Liver (tissue), 9 donors: ENCODE data around the gene ADAM10. TPM values are rescaled to one million over a fixed set of nuclear protein-coding genes. Genes with fewer than 3 reads are reported as not detected.

Experiments
- DNase-seq: peaks from one replicate; pipeline ENCODE4 v3.0.0-alpha.2; 2017; ENCODE audit warnings: low spot score
- H3K27ac ChIP-seq, 2 donors: one replicate each; pipeline ENCODE4 v1.7.0; 2013; ENCODE audit warnings: inconsistent platforms in 2 of 2, low read length in 2 of 2, control low read depth in 1 of 2, low read depth in 1 of 2, mild to moderate bottlenecking in 1 of 2
- H3K27me3 ChIP-seq, 4 donors: one replicate each; pipeline versions ENCODE4 v1.6.1 to v1.7.0; 2013; ENCODE audit warnings: low read length in 3 of 4, inconsistent platforms in 1 of 4, mild to moderate bottlenecking in 1 of 4, moderate library complexity in 1 of 4; ENCODE audit not compliant: control insufficient read depth in 4 of 4, insufficient read depth in 4 of 4
- H3K36me3 ChIP-seq, 4 donors: one replicate each; pipeline versions ENCODE4 v1.6.1 to v1.7.0; 2013; ENCODE audit warnings: low read length in 3 of 4, mild to moderate bottlenecking in 3 of 4, low read depth in 1 of 4, moderate library complexity in 1 of 4; ENCODE audit not compliant: control insufficient read depth in 4 of 4, insufficient read depth in 3 of 4
- H3K4me1 ChIP-seq, 4 donors: one replicate each; pipeline versions ENCODE4 v1.6.1 to v1.7.0; 2013; ENCODE audit warnings: low read length in 3 of 4, mild to moderate bottlenecking in 3 of 4, moderate library complexity in 1 of 4; ENCODE audit not compliant: control insufficient read depth in 4 of 4, insufficient read depth in 4 of 4
- H3K4me3 ChIP-seq, 3 donors: one replicate each; pipeline versions ENCODE4 v1.6.1 to v1.7.0; 2013; ENCODE audit warnings: low read length in 3 of 3, control low read depth in 1 of 3, low read depth in 1 of 3, mild to moderate bottlenecking in 1 of 3
- H3K9ac ChIP-seq, 2 donors: one replicate each; pipeline ENCODE4 v1.7.0; 2013; ENCODE audit warnings: low read length in 2 of 2, mild to moderate bottlenecking in 2 of 2, moderate library complexity in 2 of 2, control low read depth in 1 of 2, low read depth in 1 of 2
- H3K9me3 ChIP-seq, 4 donors: one replicate each; pipeline versions ENCODE4 v1.6.1 to v1.7.0; 2013; ENCODE audit warnings: low read length in 3 of 4; ENCODE audit not compliant: control insufficient read depth in 4 of 4
- EGR1 ChIP-seq, 2 donors: IDR thresholded peaks; 2 replicates each; pipeline ENCODE4 v1.6.1; 2016 to 2018; ENCODE audit warnings: antibody characterized with exemption in 2 of 2, low read depth in 2 of 2
- FOXA2 ChIP-seq: IDR thresholded peaks from 2 replicates; pipeline ENCODE4 v1.6.1; 2016; ENCODE audit warnings: antibody characterized with exemption
- HNF4A ChIP-seq, 2 donors: conservative IDR thresholded peaks; 2 replicates each; pipeline ENCODE4 v1.6.1; 2016; ENCODE audit warnings: antibody characterized with exemption in 2 of 2, mild to moderate bottlenecking in 2 of 2
- JUND ChIP-seq, 2 donors: IDR thresholded peaks; 2 replicates each; pipeline ENCODE4 v1.6.1; 2016; ENCODE audit warnings: antibody characterized with exemption in 2 of 2
- RAD21 ChIP-seq, 2 donors: IDR thresholded peaks; 2 replicates each; pipeline ENCODE4 v1.6.1; 2016; ENCODE audit warnings: antibody characterized with exemption in 2 of 2, mild to moderate bottlenecking in 2 of 2
- RXRA ChIP-seq, 2 donors: IDR thresholded peaks; 2 replicates each; pipeline ENCODE4 v1.6.1; 2017 to 2018; ENCODE audit warnings: antibody characterized with exemption in 2 of 2, mild to moderate bottlenecking in 1 of 2
- SP1 ChIP-seq: IDR thresholded peaks from 2 replicates; pipeline ENCODE4 v1.6.1; 2018; ENCODE audit warnings: antibody characterized with exemption, mild to moderate bottlenecking
- TAF1 ChIP-seq: conservative IDR thresholded peaks from 2 replicates; pipeline ENCODE4 v1.6.1; 2016; ENCODE audit warnings: antibody characterized with exemption, mild to moderate bottlenecking
- YY1 ChIP-seq: IDR thresholded peaks from 2 replicates; pipeline ENCODE4 v1.6.1; 2016; ENCODE audit warnings: antibody characterized with exemption, mild to moderate bottlenecking
- WGBS: extraction: QIAGEN DNeasy Blood & Tissue Kit; methylation state at CpG from one replicate; pipeline ENCODE4 v1.1.7; 2013; 5-methylcytosine and 5-hydroxymethylcytosine counted together
- polyA plus RNA-seq, 2 donors: library from polyadenylated mRNA; stranded (reverse) in 1 of 2; unstranded in 1 of 2; fragments of 200-250 nt in 1 of 2; fragments of >200 nt in 1 of 2; fragmentation: Nextera tagmentation in 1 of 2; extraction: Ambion mirVana in 1 of 2; gene quantifications; one replicate each; pipeline versions ENCODE4 v1.2.1 to v1.2.3, GENCODE V29; 2013 to 2015
- total RNA-seq, 2 donors: library from RNA; depleted of rRNA; stranded (reverse); fragments of >200 nt; gene quantifications; one replicate each; pipeline ENCODE4 v1.2.3, GENCODE V29; 2014
- TF ChIP-seq, protein P1 (sequence below): IDR thresholded peaks from 2 replicates; pipeline ENCODE4 v1.6.1; 2016; ENCODE audit warnings: antibody characterized with exemption
- TF ChIP-seq, protein P2 (sequence below): fragments of 150-350 bp; IDR thresholded peaks from 2 replicates; pipeline ENCODE4 v1.5.1; 2017; ENCODE audit warnings: improper control_type of control experiment, low read depth, low read length; ENCODE audit not compliant: missing input control
- TF ChIP-seq, protein P3 (sequence below): IDR thresholded peaks from 2 replicates; pipeline ENCODE4 v1.6.1; 2016; ENCODE audit warnings: antibody characterized with exemption, mild to moderate bottlenecking
- TF ChIP-seq, protein P4 (sequence below): IDR thresholded peaks from 2 replicates; pipeline ENCODE4 v1.6.1; 2016; ENCODE audit warnings: antibody characterized with exemption
- TF ChIP-seq, protein P5 (sequence below): IDR thresholded peaks from 2 replicates; pipeline ENCODE4 v1.6.1; 2016; ENCODE audit warnings: antibody characterized with exemption
- donor health status: healthy.
- donor health status: healthy.
- donor health status: healthy.
- donor health status: healthy.
- donor health status: healthy.

The ADAM10 gene
- total and polyA plus RNA-seq, 4 donors, result 12.6 to 55.6 (median 34.6) TPM

DNA sequence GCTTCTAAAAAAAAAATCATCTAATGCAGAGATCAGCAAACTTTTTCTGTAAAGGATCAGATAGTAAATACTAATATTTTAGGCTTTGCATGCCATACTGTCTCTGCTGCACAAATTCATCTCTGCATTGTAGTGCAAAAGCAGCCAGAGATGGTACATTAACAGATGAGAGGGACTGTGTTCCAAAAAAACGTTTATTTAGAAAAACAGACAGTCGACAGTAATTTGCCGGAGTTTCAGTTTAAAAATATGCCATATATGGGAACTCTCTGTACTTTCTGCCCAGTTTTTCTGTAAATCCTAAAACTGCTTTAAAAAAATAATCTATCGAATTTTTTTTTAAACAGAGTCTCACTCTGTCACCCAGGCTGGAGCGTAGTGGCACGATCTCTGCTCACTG, 35.8 kb upstream of the ADAM10 start (continued):
- TF ChIP-seq, protein P1, sequence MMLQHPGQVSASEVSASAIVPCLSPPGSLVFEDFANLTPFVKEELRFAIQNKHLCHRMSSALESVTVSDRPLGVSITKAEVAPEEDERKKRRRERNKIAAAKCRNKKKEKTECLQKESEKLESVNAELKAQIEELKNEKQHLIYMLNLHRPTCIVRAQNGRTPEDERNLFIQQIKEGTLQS, result no peak
- TF ChIP-seq JUND (IDR thresholded peaks at IDR 0.05), result no peak
- TF ChIP-seq EGR1 (IDR thresholded peaks at IDR 0.05; ENCODE audit: low read depth in 2 of 2), result no peak
- no peak for TF ChIP-seq SP1
- TF ChIP-seq, protein P2, sequence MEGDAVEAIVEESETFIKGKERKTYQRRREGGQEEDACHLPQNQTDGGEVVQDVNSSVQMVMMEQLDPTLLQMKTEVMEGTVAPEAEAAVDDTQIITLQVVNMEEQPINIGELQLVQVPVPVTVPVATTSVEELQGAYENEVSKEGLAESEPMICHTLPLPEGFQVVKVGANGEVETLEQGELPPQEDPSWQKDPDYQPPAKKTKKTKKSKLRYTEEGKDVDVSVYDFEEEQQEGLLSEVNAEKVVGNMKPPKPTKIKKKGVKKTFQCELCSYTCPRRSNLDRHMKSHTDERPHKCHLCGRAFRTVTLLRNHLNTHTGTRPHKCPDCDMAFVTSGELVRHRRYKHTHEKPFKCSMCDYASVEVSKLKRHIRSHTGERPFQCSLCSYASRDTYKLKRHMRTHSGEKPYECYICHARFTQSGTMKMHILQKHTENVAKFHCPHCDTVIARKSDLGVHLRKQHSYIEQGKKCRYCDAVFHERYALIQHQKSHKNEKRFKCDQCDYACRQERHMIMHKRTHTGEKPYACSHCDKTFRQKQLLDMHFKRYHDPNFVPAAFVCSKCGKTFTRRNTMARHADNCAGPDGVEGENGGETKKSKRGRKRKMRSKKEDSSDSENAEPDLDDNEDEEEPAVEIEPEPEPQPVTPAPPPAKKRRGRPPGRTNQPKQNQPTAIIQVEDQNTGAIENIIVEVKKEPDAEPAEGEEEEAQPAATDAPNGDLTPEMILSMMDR, result no peak
- TF ChIP-seq RAD21 (IDR thresholded peaks at IDR 0.05), result no peak
- no peak for TF ChIP-seq FOXA2
- no peak for TF ChIP-seq YY1
- TF ChIP-seq HNF4A (conservative IDR thresholded peaks at IDR 0.05), result no peak

DNA sequence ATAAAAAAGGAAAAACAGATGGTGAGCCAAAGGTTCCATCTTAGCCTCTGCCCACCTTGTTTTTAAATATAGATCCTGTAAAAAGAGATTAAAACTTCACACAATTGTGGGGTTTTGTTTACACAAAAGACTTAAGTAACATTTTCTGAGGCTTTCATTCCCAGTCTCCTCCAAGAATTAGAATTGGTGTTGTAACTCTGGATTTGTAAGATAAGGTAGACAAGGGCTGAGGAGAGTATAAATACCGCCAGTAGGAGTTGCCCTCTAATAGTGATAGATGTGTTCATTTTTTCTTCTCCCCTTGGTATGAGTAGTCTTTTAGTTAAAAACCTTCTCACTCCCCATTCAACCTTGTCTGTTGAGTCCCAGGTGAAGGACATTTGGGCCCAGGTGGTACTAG, 30.0 kb upstream of the ADAM10 start:
- peaks cover 0 to 4% (median 0%) of the 10 kb centered on the region in 4 donors for H3K4me1 ChIP-seq
- H3K27ac ChIP-seq, result no peak overlapping the region
- no peak for TF ChIP-seq HNF4A (conservative IDR thresholded peaks at IDR 0.05)
- TF ChIP-seq, protein P2, result no peak
- TF ChIP-seq, protein P3, sequence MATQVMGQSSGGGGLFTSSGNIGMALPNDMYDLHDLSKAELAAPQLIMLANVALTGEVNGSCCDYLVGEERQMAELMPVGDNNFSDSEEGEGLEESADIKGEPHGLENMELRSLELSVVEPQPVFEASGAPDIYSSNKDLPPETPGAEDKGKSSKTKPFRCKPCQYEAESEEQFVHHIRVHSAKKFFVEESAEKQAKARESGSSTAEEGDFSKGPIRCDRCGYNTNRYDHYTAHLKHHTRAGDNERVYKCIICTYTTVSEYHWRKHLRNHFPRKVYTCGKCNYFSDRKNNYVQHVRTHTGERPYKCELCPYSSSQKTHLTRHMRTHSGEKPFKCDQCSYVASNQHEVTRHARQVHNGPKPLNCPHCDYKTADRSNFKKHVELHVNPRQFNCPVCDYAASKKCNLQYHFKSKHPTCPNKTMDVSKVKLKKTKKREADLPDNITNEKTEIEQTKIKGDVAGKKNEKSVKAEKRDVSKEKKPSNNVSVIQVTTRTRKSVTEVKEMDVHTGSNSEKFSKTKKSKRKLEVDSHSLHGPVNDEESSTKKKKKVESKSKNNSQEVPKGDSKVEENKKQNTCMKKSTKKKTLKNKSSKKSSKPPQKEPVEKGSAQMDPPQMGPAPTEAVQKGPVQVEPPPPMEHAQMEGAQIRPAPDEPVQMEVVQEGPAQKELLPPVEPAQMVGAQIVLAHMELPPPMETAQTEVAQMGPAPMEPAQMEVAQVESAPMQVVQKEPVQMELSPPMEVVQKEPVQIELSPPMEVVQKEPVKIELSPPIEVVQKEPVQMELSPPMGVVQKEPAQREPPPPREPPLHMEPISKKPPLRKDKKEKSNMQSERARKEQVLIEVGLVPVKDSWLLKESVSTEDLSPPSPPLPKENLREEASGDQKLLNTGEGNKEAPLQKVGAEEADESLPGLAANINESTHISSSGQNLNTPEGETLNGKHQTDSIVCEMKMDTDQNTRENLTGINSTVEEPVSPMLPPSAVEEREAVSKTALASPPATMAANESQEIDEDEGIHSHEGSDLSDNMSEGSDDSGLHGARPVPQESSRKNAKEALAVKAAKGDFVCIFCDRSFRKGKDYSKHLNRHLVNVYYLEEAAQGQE, result no peak
- TF ChIP-seq, protein P4, sequence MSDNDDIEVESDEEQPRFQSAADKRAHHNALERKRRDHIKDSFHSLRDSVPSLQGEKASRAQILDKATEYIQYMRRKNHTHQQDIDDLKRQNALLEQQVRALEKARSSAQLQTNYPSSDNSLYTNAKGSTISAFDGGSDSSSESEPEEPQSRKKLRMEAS, result no peak
- H3K36me3 ChIP-seq, result no peaks in the 10 kb centered on the region
- H3K9ac ChIP-seq, result no peak overlapping the region
- no peak for DNase-seq
- H3K9me3 ChIP-seq, result no peaks in the 10 kb centered on the region
- 93% methylated on average over 1 of the region's 1 CpG for WGBS
- H3K4me3 ChIP-seq, result no peak overlapping the region
- no peaks in the 10 kb centered on the region for H3K27me3 ChIP-seq

DNA sequence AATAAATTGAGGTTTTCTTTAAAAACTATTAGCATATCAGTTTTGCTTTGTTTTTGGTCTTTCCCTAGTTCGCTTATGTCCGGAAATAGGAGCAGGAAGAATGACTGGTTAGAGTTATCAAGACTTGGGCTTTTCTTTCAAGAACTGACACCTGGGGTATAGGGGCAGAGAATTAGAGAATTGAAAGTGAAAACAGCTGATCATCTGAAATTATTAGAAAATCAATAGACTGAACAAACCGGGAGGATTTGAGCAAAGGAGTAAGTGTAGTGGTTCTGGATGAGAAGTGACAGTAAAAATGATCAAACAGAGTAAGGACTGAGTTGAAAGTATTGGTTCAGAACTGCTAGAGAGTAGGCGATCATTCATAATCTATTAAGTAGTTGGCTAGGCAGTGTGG, 27.6 kb upstream of the ADAM10 start:
- H3K9ac ChIP-seq, result no peak overlapping the region
- DNase-seq, result no peak
- 63% methylated on average over 4 of the region's 4 CpGs for WGBS
- no peaks in the 10 kb centered on the region for H3K27me3 ChIP-seq
- no peaks in the 10 kb centered on the region for H3K9me3 ChIP-seq
- no peak overlapping the region for H3K4me3 ChIP-seq
- peaks cover 2 to 19% (median 14%) of the 10 kb centered on the region in 4 donors for H3K4me1 ChIP-seq
- no peak overlapping the region for H3K27ac ChIP-seq
- H3K36me3 ChIP-seq, result no peaks in the 10 kb centered on the region
- TF ChIP-seq, protein P3, result no peak
- TF ChIP-seq TAF1 (no peak), RXRA (IDR thresholded peaks at IDR 0.05) (no peak), JUND (IDR thresholded peaks at IDR 0.05) (no peak), HNF4A (conservative IDR thresholded peaks at IDR 0.05) (no peak), YY1 (no peak), RAD21 (IDR thresholded peaks at IDR 0.05) (no peak), EGR1 (IDR thresholded peaks at IDR 0.05; ENCODE audit: low read depth in 2 of 2) (no peak)
- TF ChIP-seq, protein P5, sequence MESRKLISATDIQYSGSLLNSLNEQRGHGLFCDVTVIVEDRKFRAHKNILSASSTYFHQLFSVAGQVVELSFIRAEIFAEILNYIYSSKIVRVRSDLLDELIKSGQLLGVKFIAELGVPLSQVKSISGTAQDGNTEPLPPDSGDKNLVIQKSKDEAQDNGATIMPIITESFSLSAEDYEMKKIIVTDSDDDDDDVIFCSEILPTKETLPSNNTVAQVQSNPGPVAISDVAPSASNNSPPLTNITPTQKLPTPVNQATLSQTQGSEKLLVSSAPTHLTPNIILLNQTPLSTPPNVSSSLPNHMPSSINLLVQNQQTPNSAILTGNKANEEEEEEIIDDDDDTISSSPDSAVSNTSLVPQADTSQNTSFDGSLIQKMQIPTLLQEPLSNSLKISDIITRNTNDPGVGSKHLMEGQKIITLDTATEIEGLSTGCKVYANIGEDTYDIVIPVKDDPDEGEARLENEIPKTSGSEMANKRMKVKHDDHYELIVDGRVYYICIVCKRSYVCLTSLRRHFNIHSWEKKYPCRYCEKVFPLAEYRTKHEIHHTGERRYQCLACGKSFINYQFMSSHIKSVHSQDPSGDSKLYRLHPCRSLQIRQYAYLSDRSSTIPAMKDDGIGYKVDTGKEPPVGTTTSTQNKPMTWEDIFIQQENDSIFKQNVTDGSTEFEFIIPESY, result no peak
- TF ChIP-seq, protein P4, result no peak
